Peyer's patch (tissue), 4 donors: Measurements from ENCODE around the gene MSH5.

ENCODE experiments used
- CTCF ChIP-seq, 6 experiments: fragments of 450-650 bp in 4 of 6; fragments of 200-600 bp in 2 of 6; sonication (generic) in 1 of 6; IDR thresholded peaks; one replicate each; pipeline ENCODE4 v1.5.1; 2017 to 2019; ENCODE audit warnings: antibody characterized with exemption in 6 of 6, mild to moderate bottlenecking in 3 of 6, moderate library complexity in 1 of 6
- POLR2A ChIP-seq, 2 donors: fragments of 450-650 bp; IDR thresholded peaks; one replicate each; pipeline ENCODE4 v1.5.1; 2017; ENCODE audit warnings: antibody characterized with exemption in 2 of 2, mild to moderate bottlenecking in 2 of 2, moderate library complexity in 2 of 2

- no peak for TF ChIP-seq CTCF (IDR thresholded peaks at IDR 0.05)
- TF ChIP-seq POLR2A (IDR thresholded peaks at IDR 0.05), result peak in 1 of 2 donors; percentile 19
Measured at GRCh38 chr6:31765910-31766794, 26.3 kb downstream of the MSH5 start.
